CD8-positive, alpha-beta memory T cell (primary cell): ENCODE measurements around the gene MRI1. TPM values are rescaled to one million over a fixed set of nuclear protein-coding genes. Genes with fewer than 3 reads are reported as not detected.

Experiments used
- polyA plus RNA-seq: library from polyadenylated mRNA; unstranded; fragments of 300-500 nt; fragmentation: Illumina TruSeq; gene quantifications from one replicate; pipeline ENCODE4 v1.2.3, GENCODE V29; 2021
- total RNA-seq, 2 experiments: library from RNA; stranded (reverse); gene quantifications; one replicate each; pipeline ENCODE4 v1.2.3, GENCODE V29; 2021

MRI1 gene
- total and polyA plus RNA-seq, 3 experiments from 2014 or later: 19.0 to 43.5 (median 42.4) TPM

Other genes starting within 250 kb of the MRI1 start
- gene C19orf53, start 9.9 kb downstream of the MRI1 start, total RNA-seq: 100 to 1,000 TPM; 131 to 163 TPM
- gene C19orf53, start 9.9 kb downstream of the MRI1 start, polyA plus RNA-seq: 239 TPM
- gene ZSWIM4, start 30.9 kb downstream of the MRI1 start, total RNA-seq: 1 to 10 TPM; 4.4 to 4.8 TPM
- 1.6 TPM for gene ZSWIM4, start 30.9 kb downstream of the MRI1 start, polyA plus RNA-seq
- gene NANOS3, start 112.6 kb downstream of the MRI1 start, total RNA-seq: 1 to 10 TPM in 1 of 2 experiments, under 1 TPM in 1; 0.90 to 1.5 TPM
- not detected for gene NANOS3, start 112.6 kb downstream of the MRI1 start, polyA plus RNA-seq
- 1 to 10 TPM; 6.8 to 8.2 TPM for gene BRME1, start 141.6 kb downstream of the MRI1 start, total RNA-seq
- gene BRME1, start 141.6 kb downstream of the MRI1 start, polyA plus RNA-seq: 3.5 TPM
- 10 to 100 TPM; 30.8 to 31.0 TPM for gene CC2D1A, start 141.7 kb downstream of the MRI1 start, total RNA-seq
- 15.3 TPM for gene CC2D1A, start 141.7 kb downstream of the MRI1 start, polyA plus RNA-seq
- gene PODNL1, start 173.9 kb downstream of the MRI1 start, total RNA-seq: under 1 TPM in 1 of 2 experiments, not detected in 1; 0.24 TPM
- gene PODNL1, start 173.9 kb downstream of the MRI1 start, polyA plus RNA-seq: not detected
- gene DCAF15, start 188.0 kb downstream of the MRI1 start, total RNA-seq: 10 to 100 TPM; 64.6 to 66.5 TPM
- 8.0 TPM for gene DCAF15, start 188.0 kb downstream of the MRI1 start, polyA plus RNA-seq
- gene RFX1, start 241.8 kb downstream of the MRI1 start, total RNA-seq: 10 to 100 TPM; 13.0 to 13.6 TPM
- 3.1 TPM for gene RFX1, start 241.8 kb downstream of the MRI1 start, polyA plus RNA-seq